Adrenal gland (tissue), 12 donors: ENCODE data around the gene MSH2. TPM values are rescaled to one million over a fixed set of nuclear protein-coding genes. Genes with fewer than 3 reads are reported as not detected.
"Not testable (repeated sequence)": the region's sequence is repeated elsewhere in the genome, so short reads cannot be mapped to it uniquely, and the experiment has no call there.

Experiments
- DNase-seq, 7 donors: peaks; one replicate each; pipeline ENCODE4 v3.0.0-alpha.2; 2019 to 2020
- H3K27ac ChIP-seq, 5 donors: fragments of 200-600 bp; sonication (generic) in 4 of 5; 1 replicate in 3 of 5; 2 replicates in 2 of 5; pipeline versions ENCODE4 v1.5.1 to v1.8.0; 2016 to 2020; ENCODE audit warnings: mild to moderate bottlenecking in 1 of 5
- H3K27me3 ChIP-seq: fragments of 200-600 bp; 2 replicates; pipeline ENCODE4 v1.8.0; 2021
- H3K36me3 ChIP-seq, 2 donors: fragments of 200-600 bp; replicated peaks in 1 of 2; 1 replicate in 1 of 2; 2 replicates in 1 of 2; pipeline versions ENCODE4 v1.5.1 to v1.8.0; 2018 to 2022
- H3K4me1 ChIP-seq, 2 donors: fragments of 200-600 bp; replicated peaks in 1 of 2; 1 replicate in 1 of 2; 2 replicates in 1 of 2; pipeline versions ENCODE4 v1.5.1 to v1.8.0; 2018 to 2021
- H3K4me3 ChIP-seq, 4 donors: fragments of 200-600 bp; sonication (generic) in 3 of 4; one replicate each; pipeline ENCODE4 v1.5.1; 2016 to 2018
- H3K9me3 ChIP-seq, 3 donors: fragments of 200-600 bp; sonication (generic) in 1 of 3; replicated peaks in 1 of 3; 1 replicate in 2 of 3; 2 replicates in 1 of 3; pipeline versions ENCODE4 v1.5.1 to v1.8.0; 2016 to 2021
- CTCF ChIP-seq, 6 experiments: fragments of 450-650 bp in 4 of 6; fragments of 200-600 bp in 2 of 6; sonication (generic) in 1 of 6; IDR thresholded peaks; 1 replicate in 5 of 6; 2 replicates in 1 of 6; pipeline versions ENCODE4 v1.5.1 to v1.8.0; 2016 to 2021; ENCODE audit warnings: antibody characterized with exemption in 6 of 6, mild to moderate bottlenecking in 2 of 6, moderate library complexity in 1 of 6
- POLR2A ChIP-seq, 2 donors: fragments of 450-650 bp; IDR thresholded peaks; one replicate each; pipeline ENCODE4 v1.6.1; 2017; ENCODE audit warnings: antibody characterized with exemption in 2 of 2, mild to moderate bottlenecking in 2 of 2, moderate library complexity in 1 of 2
- WGBS, 4 donors: extraction: QIAGEN DNeasy Blood & Tissue Kit in 2 of 4; methylation state at CpG; one replicate each; pipeline versions ENCODE4 v1.1.5 to v1.1.7; 2013 to 2017; 5-methylcytosine and 5-hydroxymethylcytosine counted together
- intact Hi-C, 2 donors: fragments of 100-400 bp; cut with DNase I; formaldehyde crosslinking; loops; one replicate each; pipeline versions ENCODE4 v1.14.1 to v1.15.0; 2022 to 2023
- polyA plus RNA-seq, 3 donors: library from polyadenylated mRNA; stranded (reverse); fragments of 200-250 nt in 2 of 3; fragments of 350-450 nt in 1 of 3; fragmentation: Illumina TruSeq in 1 of 3; extraction: RNeasy Lipid Tissue Mini Kit (QIAGEN cat#74804) in 1 of 3; gene quantifications; one replicate each; pipeline ENCODE4 v1.2.3, GENCODE V29; 2013 to 2014
- total RNA-seq, 9 donors: library from RNA; depleted of rRNA in 4 of 9; stranded (reverse); fragments of >200 nt in 4 of 9; fragments of 120-200 nt in 1 of 9; fragmentation: NEBNext Ultra II Directional in 1 of 9; extraction: Animal tissue kit (Norgen Biotek cat#: 25700) in 1 of 9; gene quantifications; one replicate each; pipeline versions ENCODE4 v1.1.0 to v1.2.4, GENCODE V29; 2013 to 2023
- donor health status: healthy with polysubstance abuse.
- donor health status: Bipolar disorder and iron deficiency.
- donor health status: DM: yes; HTN: yes; CAD: no.
- donor health status: DM: no; HTN: no; CAD: no.
- donor health status: DM: no; HTN: no; CAD: no.
- donor health status: DM: yes; HTN: yes; CAD: no.

MSH2 gene
- total and polyA plus RNA-seq, 12 donors: 3.9 to 44.8 (median 11.9) TPM

DNA sequence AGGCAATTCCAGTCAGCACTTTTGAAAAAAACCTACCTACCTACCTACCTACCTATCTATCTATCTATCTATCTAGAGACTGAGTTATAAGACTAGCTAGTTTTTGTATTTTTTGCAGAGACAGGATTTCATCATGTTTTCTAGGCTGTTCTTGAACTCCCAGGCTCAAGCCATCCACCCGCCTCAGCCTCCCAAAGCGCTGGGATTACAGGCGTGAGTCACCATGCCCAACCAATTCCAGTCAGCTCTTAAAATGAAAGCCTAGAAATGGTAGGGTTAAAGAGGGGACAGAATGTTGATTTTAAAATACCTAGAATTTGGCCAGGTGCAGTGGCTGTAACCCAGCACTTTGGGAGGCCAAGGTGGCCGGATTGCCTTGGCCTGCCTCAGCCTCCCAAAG, 19.1 kb downstream of the MSH2 start:
- no peak overlapping the region for H3K4me3 ChIP-seq
- no peak overlapping the region for H3K27ac ChIP-seq
- H3K36me3 ChIP-seq: peaks cover 0 to 10% of the 10 kb centered on the region in 2 donors
- no peaks in the 10 kb centered on the region for H3K27me3 ChIP-seq
- DNase-seq: no peak
- intact Hi-C loops: no loop called here
- H3K4me1 ChIP-seq: no peaks in the 10 kb centered on the region
- WGBS, 4 donors: 95 to 98% (median 97%) methylated on average over 4 of the region's 4 CpGs
- TF ChIP-seq POLR2A (IDR thresholded peaks at IDR 0.05) (no peak), CTCF (IDR thresholded peaks at IDR 0.05) (no peak)
- no peaks in the 10 kb centered on the region for H3K9me3 ChIP-seq

- WGBS, 4 donors: 76 to 91% (median 80%) methylated on average over 2 of the region's 2 CpGs
- Histone ChIP-seq H3K9me3 (no peaks in the 10 kb centered on the region), H3K27me3 (no peaks in the 10 kb centered on the region), H3K27ac (no peak overlapping the region), H3K4me3 (no peak overlapping the region), H3K4me1 (no peaks in the 10 kb centered on the region), H3K36me3 (peaks cover 0 to 4% of the 10 kb centered on the region in 2 donors)
- no peak for TF ChIP-seq POLR2A (IDR thresholded peaks at IDR 0.05)
- no peak for TF ChIP-seq CTCF (IDR thresholded peaks at IDR 0.05)
- DNase-seq: no peak
- intact Hi-C loops: no loop called here
These were observed 19.6 kb downstream of the MSH2 start for GRCh38 chr2:47422560-47422959.

DNA sequence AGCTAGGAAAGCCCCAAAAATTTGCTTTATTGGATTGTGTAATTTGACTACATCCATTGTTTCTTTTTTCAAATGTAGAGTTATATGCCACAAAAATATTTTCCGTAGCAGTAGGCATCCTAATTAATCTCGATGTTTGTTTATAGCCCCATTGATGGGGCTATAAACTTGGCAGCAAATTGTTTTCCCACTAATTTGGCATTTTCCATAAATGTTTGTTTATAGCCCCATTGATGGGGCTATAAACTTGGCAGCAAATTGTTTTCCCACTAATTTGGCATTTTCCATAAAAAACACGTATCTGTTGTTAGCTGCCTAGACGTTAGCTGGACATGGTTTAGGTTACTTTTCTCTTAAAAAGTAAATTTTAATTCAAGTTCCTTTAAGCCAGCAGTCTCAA, 23.8 kb downstream of the MSH2 start:
- Histone ChIP-seq H3K36me3 (peaks cover 0 to 16% of the 10 kb centered on the region in 2 donors), H3K4me1 (no peaks in the 10 kb centered on the region)

GRCh38 chr2:47429795-47430194, 26.8 kb downstream of the MSH2 start:
- H3K4me1 ChIP-seq: no peaks in the 10 kb centered on the region
- intact Hi-C loops: no loop called here

More for the DNA sequence above, 23.8 kb downstream of the MSH2 start:
- Histone ChIP-seq H3K9me3 (no peaks in the 10 kb centered on the region), H3K27me3 (no peaks in the 10 kb centered on the region), H3K27ac (no peak overlapping the region), H3K4me3 (no peak overlapping the region)
- no peak for DNase-seq
- intact Hi-C loops: no loop called here
- WGBS, 4 donors: 89 to 97% (median 94%) methylated on average over 4 of the region's 4 CpGs
- TF ChIP-seq POLR2A (IDR thresholded peaks at IDR 0.05): no peak
- no peak for TF ChIP-seq CTCF (IDR thresholded peaks at IDR 0.05)

GRCh38 chr2:47433006-47433405, 30.1 kb downstream of the MSH2 start:
- H3K9me3 ChIP-seq, H3K27me3 ChIP-seq, intact Hi-C loops, H3K4me1 ChIP-seq, H3K27ac ChIP-seq, H3K4me3 ChIP-seq, DNase-seq: not testable (repeated sequence)
- 94 to 95% methylated on average over 12 to 30 of the region's 32 CpGs; no CpG with 5 or more reads in 2 of the 4 donors for WGBS, 4 donors
- peaks cover 0 to 16% of the 10 kb centered on the region in 2 donors for H3K36me3 ChIP-seq

More at GRCh38 chr2:47429795-47430194, 26.8 kb downstream of the MSH2 start:
- Histone ChIP-seq H3K27me3 (no peaks in the 10 kb centered on the region), H3K4me3 (no peak overlapping the region), H3K9me3 (no peaks in the 10 kb centered on the region), H3K27ac (no peak overlapping the region), H3K36me3 (peaks cover 0 to 16% of the 10 kb centered on the region in 2 donors)
- no peak for TF ChIP-seq CTCF (IDR thresholded peaks at IDR 0.05)
- no peak for TF ChIP-seq POLR2A (IDR thresholded peaks at IDR 0.05)
- 70 to 80% (median 77%) methylated on average over 5 to 6 of the region's 6 CpGs for WGBS, 4 donors
- DNase-seq: peak in 4 of 7 donors; percentile 17 to 50 (median 24)

- DNase-seq, H3K27ac ChIP-seq, H3K4me3 ChIP-seq, intact Hi-C loops, H3K27me3 ChIP-seq, H3K4me1 ChIP-seq, H3K9me3 ChIP-seq: not testable (repeated sequence)
- WGBS, 4 donors: 96 to 98% methylated on average over 14 to 28 of the region's 31 CpGs; no CpG with 5 or more reads in 2 of the 4 donors
- H3K36me3 ChIP-seq: peaks cover 0 to 16% of the 10 kb centered on the region in 2 donors
These were observed 30.5 kb downstream of the MSH2 start for GRCh38 chr2:47433445-47433844.
